Stimulated activated CD4-positive, alpha-beta T cell treated with anti-CD3 and anti-CD28 coated beads, Interleukin-4, amount 100 ng/mL, for 24 hours (primary cell): Measurements from ENCODE around the gene NECAB3.
"Not testable (repeated sequence)": the region's sequence is repeated elsewhere in the genome, so short reads cannot be mapped to it uniquely, and the experiment has no call there.

Source experiments
- DNase-seq: peaks from one replicate; pipeline ENCODE4 v3.0.0-alpha.2; 2020

NECAB3 gene

DNA sequence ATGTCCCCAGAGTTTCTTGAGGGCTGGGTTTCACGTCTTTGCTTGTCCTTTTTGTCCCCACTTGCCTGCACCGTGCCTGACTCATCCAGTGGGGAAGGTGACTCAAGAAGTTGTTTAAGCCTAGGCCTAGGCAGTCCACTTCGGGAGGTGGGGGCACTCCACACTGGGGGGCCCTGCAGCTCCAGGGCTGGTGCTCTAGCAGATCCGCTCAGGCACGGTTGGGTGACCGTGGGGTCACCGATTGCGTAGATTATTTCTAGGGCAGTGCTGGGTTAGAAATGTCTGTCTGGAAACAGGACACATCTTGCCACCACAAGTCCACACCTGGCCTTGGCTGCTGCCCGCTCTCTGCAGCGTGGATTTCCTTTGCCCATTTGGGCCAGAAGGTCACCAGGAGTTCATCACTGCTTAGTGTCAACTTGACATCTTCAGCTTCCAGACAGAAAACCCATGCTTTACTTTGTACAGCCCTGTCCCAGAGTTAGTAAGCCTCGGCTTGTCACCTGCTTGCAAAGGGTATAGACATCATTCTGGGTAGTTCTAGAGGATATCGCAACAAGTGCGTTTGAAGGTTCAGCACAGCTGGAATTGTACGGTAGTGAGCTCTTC lies 25.7 kb downstream of the NECAB3 start:
- no peak for DNase-seq

DNA sequence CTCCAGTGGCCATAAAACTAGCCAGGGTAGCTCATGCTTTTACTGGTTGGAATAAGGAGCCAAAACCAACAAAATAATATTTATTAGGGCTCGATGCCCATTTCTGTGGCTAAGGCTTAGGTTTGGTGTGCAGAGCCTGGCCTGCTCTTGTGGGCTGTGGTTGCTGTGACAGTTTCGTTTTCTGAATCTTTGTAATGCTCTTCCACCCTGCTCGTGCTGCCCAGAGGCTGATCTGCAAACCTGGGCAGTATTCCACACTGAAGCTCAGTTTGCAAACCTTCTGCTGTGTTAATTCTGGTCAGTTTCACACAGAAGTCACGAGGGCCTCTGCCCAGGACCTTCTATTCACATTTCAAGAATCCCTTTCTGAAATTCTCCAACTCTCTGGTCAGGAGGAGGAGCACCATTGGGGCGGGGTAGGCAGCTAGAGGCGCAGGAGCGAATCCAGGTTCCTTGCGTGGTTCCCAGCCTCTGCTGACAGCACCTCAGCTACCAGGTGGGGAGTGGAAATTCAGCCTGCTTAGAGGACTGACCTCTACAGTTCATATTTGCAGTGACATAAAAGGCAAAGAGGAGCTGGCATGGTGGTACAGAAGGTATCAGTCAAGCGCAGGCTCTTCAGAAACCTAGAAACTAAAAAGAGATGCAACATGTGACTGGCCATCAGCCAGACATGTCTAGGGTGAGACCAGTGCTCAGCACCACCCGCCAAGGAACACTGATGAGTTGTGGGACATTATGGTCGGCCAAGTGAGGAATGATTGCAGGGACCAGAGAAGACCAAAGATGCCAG lies 26.4 kb downstream of the NECAB3 start:
- no peak for DNase-seq

DNA sequence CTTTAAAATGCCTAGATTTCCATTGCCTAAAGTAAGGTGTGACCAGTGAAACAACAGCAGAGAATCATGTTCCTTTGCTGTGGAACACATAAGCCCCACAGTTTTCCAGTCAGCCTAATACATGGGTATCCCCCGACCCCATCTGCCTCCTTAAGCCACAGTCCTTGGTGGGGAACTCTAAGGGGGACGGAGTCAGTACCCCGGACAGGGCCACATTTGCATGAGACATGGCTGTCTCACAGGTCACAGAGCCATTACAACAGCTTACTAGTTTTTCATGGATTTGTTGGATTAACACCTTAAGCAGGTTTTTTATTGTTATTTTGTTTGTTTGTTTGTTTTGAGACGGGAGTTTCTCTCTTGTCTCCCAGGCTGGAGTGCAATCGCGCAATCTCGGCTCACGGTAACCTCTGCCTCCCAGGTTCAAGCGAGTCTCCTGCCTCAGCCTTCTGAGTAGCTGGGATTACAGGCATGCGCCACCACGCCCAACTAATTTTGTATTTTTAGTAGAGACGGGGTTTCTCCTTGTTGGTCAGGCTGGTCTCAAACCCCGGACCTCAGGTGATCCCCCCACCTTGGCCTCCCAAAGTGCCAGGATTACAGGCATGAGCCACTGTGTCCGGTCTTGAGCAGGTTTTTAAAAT lies 27.1 kb downstream of the NECAB3 start:
- DNase-seq = not testable (repeated sequence)

GRCh38 chr20:33646191-33646590 lies 28.0 kb downstream of the NECAB3 start:
- DNase-seq = no peak

DNA sequence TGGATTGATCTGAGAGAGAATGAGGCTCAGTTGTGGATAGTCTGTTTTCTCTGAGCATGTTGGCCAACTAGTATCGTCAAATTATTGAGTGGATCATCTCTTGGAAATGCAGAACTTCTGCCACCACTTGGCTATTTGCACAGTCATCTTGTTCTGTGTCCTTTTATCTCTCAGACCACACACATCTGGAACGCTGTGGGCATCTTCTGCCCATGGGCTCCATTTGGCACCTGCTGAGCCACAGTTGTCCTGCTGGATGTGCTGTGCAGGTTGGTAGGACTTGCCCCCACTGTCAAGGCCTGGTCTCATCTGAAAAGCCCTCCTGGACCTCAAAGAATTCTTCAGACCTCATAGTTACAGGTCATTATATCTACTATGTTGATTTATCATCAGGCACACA lies 28.8 kb downstream of the NECAB3 start:
- DNase-seq = no peak

DNA sequence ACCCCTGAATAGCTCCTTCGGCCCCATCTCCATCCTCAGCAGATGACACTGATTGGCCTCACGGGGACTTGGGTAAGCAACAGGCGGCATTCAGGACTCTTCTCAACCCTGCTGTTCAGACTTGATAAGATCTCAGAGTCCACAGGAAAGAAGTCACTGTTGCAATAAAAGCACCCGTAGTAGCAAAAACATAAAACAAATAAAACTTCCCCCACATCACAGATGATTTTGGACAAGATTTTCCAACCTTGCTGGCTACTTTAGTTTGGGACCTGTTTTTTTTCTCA lies 29.2 kb downstream of the NECAB3 start:
- no peak for DNase-seq

DNA sequence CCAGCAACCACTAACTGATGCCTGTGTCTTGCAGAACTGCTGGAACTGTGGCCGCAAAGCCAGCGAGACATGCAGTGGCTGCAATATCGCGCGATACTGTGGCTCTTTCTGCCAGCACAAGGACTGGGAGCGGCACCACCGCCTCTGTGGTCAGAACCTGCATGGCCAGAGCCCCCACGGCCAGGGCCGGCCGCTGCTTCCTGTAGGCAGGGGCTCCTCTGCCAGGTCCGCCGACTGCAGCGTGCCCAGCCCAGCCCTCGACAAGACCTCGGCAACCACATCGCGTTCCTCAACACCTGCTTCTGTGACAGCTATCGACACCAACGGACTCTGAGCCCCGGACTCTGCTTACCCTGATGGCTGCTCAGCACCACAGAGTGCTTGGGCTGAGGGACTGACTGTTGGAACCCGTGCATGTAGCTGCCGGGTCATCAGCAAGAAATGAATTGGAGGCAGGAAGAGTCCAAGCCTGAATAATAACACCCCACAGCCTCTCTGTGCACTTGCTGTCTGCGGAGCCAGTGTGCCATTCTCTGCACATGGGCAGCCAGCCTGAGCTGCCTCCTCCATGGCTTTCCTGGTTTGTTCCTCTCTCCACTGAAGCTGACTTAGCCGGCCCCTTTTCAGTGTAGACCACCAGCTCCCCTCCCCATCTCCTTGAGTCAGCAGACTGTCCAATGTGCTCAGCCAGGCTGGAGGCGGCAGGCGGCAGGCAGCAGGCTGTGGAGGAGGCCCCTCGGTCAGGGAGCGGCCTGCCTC lies 29.7 kb downstream of the NECAB3 start:
- DNase-seq = no peak

- no peak for DNase-seq
These were observed 33.9 kb downstream of the NECAB3 start for GRCh38 chr20:33640287-33640686.

DNA sequence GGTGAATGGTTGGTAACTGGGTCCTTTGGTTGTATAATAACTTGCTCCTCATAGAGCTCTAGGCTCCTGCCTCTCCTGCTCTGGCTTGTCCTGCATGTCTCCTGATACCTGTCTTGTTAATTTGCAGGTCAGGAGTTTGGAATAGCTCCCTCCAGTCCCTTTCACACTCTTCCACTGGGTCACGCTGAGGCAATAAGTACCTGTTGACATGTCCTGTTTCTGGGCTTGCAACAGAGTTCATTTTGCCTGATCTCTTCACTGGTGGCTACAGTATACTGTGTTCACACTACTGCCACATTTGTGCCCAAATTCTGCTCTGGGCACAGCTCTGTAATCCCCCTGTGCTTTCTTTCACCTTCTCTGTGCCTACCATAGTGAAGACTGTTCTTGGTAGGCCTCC lies 37.5 kb downstream of the NECAB3 start:
- no peak for DNase-seq

GRCh38 chr20:33635341-33635740 lies 38.9 kb downstream of the NECAB3 start:
- DNase-seq = no peak

DNA sequence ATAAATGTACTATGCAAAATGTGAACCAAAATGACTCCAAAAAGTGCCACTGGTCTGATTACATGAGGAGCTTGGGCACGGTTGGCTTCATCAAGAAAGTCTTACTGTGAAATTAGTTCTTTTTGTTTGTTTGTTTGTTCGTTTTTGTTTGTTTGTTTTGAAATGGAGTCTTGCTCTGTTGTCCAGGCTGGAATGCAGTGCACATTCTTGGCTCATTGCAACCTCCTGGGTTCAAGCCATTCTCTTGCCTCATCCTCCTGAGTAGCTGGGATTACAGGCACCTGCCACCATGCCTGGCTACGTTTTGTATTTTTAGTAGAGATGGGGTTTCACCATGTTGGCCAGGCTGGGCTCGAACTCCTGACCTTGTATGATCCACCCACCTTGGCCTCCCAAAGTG lies 42.3 kb downstream of the NECAB3 start:
- DNase-seq = not testable (repeated sequence)

- no peak for DNase-seq
These were observed 43.7 kb downstream of the NECAB3 start for GRCh38 chr20:33630507-33630906.

- DNase-seq = no peak
These were observed 44.2 kb downstream of the NECAB3 start for GRCh38 chr20:33629979-33630378.

DNA sequence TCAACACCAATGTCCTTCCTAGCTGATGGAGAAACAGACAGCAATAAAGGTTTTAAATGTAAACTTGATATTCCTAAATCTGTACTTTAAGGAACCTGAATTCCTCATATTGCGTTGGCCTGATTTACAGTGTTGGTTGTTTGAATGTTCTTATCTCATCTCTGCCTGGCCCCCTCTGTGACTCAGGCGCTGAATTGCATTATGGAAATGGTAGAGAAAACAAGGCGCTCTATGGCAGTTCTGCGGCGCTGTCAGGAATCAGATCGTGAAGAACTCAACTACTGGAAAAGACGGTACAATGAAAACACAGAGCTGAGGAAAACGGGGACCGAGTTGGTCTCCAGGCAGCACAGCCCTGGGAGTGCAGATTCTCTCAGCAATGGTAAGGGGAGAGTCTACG lies 44.7 kb downstream of the NECAB3 start:
- DNase-seq = no peak

DNA sequence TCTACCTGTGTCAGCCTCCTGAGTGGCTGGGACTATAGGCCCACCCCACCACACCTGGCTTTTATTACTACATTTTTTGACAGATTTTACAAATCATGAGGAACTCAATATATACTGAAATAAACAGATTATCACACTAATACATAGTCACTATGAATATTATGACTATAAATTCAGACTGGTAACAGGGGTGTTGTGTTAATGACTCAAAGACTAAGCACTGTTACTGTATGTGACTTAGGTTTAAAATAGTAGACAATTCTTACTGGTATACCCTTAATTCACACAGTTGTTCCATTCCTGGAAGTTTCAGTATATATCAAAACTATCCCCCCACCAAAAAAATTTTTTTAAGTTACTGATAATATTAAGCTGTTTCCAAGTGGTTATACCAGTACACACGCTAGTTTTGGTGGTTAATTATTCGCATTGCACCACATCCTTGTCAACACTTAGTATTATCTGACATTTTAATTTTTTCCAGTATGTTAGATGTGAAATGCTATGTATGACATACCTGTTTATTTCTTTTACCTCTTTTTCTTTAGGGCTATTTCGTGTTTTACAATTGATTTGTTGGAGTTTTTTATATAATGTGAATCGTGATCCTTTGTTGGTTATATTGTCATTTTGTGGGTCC lies 46.5 kb downstream of the NECAB3 start:
- no peak for DNase-seq

DNA sequence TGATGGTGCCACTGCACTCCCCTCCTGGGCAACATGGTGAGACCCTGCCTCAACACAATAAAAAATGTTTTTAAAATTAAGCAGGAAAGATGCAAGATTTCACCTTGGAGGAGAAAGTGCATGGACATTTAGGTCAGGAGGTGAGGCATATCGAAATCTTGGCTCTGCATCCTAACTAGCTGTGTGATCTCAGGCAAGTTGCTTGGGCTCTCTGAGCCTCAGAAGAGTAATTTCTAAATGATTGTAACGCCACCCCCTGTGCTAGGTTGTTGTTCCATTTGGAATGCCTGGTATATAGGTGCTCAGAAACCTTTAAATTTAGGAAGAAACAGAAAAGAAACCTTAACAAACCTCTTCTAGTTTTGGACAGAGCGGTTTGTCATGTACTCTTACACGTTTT lies 48.0 kb downstream of the NECAB3 start:
- DNase-seq = no peak

DNA sequence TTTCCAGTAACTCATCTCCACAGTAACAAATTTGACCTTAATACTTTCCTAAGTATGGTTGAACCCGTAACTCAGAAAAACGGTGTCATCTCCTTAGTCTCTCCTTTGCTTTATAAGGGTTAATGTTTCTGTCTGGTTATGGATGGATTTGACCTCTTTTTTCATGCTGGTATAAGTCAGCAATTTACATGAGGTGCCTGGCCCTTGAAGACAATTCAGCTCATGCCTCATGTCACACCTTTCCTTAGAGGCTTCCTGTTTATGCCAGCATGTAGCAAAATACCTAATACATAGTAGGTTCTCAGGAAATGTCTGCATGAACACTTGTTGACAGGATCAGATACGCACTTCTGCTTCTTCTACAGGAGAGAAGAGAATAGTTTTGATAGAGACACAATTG lies 49.8 kb downstream of the NECAB3 start:
- DNase-seq = no peak

DNA sequence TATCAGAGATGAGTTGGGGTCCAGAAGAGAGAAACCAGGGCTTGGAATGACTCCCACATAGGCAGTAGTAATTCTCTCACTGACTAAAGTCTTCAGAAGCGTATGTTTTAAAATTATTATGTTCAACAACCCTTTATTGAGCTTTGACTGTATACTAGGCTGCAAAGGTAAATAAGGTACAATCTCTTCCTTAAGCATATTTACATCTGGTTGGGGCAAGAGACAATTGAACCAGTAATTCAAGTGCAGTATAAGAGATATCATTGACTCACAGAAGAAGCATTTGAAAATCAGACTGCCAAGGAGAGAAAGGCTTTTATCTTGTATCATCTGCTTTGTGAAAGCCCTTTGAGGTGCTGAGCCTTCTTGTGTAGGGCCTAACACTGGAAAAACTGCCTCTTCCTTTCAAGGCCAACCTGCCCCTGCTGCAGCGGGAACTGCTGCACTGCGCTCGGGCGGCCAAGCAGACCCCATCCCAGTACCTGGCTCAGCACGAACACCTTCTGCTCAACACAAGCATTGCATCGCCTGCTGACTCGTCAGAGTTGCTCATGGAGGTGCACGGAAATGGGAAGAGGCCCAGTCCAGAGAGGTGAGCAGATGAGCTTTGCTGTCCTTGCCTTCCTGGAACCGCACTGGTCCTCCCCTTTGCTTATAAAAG lies 51.4 kb downstream of the NECAB3 start:
- DNase-seq = no peak

DNA sequence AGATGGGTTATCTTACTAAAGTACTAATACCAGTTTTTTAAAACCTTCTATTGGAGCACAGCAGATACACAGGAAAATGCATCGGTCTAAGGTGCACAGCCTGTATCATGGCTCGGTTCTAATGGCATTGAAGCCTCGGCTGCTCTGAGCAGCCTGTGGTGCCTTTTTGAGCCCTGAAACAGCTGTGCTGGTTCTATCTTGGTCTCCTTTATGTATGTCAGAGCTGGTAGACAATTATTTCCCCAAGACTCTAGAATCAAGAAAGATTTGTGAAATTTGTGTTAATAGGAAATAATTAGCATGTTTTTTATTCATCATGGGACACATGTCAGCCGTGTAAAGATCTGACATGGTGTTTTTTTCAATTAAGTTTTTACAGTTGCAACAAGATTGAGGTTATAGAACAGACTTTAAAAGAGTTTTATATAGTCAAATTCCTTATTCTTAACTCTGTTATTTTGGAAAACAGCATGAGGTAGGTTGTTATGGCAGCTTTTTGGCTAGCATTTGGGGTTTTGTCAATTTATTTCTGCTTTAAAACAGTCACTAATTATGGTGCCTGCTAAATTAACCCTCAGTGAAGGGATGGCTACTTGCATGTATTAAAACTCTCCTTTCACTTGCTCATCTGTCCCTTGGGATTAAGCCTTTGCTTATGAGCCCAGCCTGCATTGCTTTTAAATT lies 52.4 kb downstream of the NECAB3 start:
- no peak for DNase-seq

DNA sequence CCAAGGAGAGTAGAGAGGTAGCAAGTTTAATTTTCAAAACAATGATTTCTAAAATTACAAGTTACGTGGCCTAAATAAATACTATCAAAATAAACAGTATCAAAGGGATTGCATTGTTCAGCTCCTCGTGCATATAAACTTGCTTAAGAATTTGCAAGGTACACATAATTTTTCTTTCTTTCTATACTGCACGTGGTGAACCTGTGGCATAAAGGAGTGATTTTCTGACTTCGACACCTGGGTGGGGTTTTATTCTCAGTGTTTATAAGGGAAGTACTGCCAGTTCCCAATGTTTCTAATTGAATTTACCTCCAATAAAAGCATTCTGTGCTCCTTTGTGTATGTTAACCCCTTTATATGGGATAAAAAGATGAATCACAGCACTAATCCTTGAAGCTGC lies 62.2 kb downstream of the NECAB3 start:
- no peak for DNase-seq

- DNase-seq = no peak
These were observed 63.1 kb downstream of the NECAB3 start for GRCh38 chr20:33611106-33611505.

DNA sequence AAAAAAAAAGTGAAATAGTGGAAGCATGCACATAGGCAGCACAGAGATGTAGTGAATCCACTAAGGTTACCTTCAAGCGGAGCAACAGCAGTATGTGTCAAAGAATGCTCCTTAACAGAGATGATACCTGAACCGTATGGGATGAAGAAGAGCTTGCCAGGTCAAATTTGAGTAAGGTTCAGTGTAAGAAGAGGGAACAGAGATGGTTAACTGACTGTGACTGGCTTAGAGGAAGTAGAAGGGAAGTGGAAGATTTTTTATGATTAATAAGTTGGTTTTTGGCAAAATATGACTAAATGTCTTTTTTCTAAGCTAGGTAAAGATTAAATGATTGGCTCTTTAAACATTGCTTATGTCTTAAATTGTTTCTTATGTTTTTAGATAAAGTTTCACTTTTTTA lies 64.7 kb downstream of the NECAB3 start:
- no peak for DNase-seq
